NCI-H2227 (cell line): ENCODE measurements around the gene XYLT1.

ENCODE experiments used
- DNase-seq: peaks from one replicate; lab custom pipeline; 2025; ENCODE audit not compliant: unreplicated experiment; lab: John Stamatoyannopoulos, UW

The XYLT1 gene

GRCh38 chr16:17362183-17362582 is 108.6 kb downstream of the XYLT1 start:
- DNase-seq, result no peak

- DNase-seq, result no peak
Measured at GRCh38 chr16:17360693-17361122, 110.1 kb downstream of the XYLT1 start.

DNA sequence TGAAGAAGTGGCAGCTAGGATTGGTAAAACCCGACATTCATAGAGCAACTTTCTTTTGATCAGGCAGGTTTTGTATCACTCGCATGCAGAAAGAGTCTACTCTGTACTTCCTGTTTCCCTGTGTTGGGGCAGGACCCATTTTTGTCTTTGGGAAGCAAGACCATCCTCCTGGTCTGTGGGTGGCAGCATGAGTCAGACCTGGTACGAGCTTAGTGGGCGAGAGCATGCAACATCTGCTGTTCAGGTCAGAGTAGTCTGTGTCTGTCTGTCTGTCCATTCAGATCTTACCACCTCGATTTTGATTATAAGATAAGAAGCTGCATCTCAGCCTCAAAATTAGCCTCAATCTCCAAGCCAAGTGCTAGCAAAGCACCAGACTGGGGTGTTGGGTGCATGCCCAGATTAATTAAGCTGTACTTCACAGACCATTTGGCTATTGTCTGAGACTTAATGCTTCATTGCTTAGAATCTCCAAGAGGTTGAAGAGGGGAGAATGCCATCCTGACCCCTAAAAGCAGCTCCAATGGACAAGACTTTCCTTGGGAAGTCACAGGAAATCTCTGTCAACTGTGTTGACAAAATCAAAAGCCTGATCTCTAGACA is 110.9 kb downstream of the XYLT1 start:
- no peak for DNase-seq

DNA sequence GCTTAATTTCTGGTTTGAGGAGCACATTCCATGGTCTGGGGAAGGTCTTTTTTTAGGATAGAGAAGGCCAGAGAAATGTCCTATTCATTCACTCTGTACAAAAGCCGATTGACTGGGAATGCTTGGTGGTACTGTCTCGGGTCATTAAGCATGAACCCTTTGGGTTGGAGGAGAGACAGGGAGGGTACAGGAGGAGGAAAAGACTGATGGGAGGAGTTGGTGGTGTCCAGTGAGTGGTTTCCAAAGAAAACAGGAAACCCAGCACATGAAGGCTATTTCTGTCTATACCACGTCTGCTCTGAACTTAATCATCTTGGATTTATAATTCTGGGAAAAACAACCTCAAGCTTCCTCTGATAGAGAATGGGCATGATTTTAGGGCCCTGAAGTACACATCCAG is 111.9 kb downstream of the XYLT1 start:
- no peak for DNase-seq

DNA sequence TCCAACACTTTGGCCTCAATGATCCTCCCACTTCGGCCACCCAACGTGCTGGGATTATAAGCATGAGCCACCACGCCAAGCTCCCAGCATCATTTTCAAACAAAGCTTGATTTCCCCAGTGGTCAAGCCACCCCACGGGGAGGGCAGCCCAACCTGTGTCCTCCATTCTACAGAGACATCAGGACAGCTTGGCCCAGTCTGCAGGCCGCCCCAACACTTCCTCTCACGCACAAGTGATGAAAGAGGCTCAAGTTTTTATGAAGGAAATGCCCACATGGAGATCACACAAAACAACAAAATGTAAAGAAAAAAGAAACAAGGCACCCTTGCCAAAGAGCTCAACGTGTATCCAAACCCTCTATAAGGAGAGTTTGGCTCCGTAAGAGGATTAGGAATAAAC is 112.4 kb downstream of the XYLT1 start:
- no peak for DNase-seq

DNA sequence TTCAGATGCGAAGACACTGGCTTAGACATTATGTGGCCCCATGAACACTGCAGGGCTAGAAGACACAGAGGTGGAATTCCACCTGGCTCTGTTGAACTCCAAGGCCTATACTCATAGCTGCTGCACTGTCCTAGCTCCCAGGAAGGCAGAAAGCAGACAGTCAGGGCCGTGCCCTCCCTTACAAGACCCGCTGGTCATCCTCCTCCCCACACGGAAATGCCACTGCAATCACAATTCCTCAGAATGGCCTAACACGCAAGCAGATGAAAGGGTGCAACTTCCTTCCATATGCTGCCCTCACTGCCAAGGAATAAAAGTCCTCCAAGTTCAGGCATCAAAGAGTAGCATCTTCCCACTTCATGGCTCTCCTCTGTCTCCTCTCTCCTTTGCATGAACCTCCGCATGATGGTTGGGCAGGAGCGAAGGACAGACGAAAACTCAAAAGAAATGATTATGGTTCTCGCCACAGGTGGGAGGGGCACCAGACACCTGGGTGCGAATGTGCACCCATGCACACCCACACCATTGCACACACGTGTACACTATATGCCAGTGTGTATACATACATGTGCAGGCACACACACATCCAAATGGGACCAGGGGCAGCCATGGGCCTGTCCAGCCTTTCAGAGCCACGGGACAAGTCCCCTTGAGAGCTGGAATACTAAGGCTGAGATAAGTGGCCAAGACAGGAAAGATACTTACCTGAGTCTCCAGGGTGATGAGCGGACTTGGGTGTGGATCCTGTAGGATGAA is 113.3 kb downstream of the XYLT1 start:
- DNase-seq, result no peak

DNA sequence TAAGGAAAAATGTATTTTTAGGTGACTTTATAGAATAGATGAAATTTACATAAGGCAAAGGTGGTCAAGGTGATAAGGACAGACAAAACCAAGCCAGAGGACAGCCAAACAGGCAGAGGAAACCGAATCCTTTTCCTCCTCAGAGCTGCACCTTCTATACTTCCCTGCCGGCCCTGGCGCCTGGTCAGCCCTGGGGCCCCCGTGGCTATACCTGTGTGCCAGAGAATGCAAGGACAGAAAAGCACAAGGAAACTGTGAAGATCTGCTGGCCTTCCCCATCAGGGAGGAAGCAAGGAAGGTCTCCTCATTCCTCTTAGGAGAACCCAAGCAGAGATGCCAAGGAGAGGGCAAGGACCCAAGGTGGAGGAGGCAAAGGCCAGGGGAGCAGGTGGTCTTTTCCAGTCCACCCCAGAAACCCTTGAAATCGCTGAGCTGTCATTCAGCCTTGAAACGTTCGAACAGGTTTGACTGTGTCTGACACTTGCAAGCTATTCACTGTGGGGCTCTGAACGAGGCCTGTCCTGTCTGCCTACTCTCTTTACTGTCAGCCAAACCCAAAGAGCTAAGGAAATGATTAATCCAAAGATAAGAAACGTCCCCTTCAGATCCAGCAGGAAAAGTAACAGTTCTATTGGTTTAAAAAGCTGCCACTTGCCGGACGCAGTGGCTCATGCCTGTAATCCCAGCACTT is 114.4 kb downstream of the XYLT1 start:
- DNase-seq, result no peak

GRCh38 chr16:17354685-17355084 is 116.1 kb downstream of the XYLT1 start:
- no peak for DNase-seq

- peak; percentile 12 for DNase-seq
Measured at GRCh38 chr16:17354141-17354601, 116.6 kb downstream of the XYLT1 start.

DNA sequence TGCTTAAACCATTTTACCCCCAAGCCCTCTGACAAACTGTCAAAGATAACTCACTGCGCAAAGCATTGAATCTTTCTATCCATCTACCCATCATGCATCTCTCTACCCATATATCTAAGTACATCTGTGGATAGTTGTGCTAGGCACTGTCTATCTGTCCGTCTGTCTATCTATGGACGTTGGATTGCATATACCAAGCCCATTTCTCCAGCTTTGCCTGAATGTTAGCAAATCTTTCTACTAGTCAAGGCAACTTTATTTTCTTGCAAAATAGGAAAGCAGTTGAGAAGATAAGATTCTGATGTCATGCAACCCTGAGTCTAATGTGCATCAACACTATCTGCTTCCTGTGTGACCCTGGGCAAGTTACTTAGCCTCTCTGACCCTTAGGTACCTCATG is 117.2 kb downstream of the XYLT1 start:
- no peak for DNase-seq

- no peak for DNase-seq
Measured at GRCh38 chr16:17351441-17352035, 119.2 kb downstream of the XYLT1 start.

- DNase-seq, result no peak
Measured at GRCh38 chr16:17350207-17350606, 120.6 kb downstream of the XYLT1 start.

DNA sequence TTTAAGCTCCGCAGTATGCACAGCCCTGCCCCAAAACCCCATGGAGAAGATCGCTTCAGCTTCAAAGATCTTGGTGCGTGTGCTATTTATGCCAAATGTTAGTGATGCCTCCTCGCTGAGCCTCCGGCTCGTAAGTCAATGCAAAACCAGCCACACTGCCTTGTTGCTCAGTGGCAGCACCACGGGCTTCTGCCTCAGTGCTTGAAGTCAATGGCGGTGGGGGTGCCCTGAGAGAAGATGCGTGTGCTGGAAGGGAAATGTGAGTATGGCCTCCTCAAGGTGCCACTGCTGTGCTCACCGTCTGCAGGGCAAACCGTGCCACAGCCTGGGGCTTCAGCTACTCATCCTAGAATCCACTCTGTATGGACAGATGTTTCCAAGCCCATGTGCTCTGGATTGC is 121.9 kb downstream of the XYLT1 start:
- DNase-seq, result no peak

DNA sequence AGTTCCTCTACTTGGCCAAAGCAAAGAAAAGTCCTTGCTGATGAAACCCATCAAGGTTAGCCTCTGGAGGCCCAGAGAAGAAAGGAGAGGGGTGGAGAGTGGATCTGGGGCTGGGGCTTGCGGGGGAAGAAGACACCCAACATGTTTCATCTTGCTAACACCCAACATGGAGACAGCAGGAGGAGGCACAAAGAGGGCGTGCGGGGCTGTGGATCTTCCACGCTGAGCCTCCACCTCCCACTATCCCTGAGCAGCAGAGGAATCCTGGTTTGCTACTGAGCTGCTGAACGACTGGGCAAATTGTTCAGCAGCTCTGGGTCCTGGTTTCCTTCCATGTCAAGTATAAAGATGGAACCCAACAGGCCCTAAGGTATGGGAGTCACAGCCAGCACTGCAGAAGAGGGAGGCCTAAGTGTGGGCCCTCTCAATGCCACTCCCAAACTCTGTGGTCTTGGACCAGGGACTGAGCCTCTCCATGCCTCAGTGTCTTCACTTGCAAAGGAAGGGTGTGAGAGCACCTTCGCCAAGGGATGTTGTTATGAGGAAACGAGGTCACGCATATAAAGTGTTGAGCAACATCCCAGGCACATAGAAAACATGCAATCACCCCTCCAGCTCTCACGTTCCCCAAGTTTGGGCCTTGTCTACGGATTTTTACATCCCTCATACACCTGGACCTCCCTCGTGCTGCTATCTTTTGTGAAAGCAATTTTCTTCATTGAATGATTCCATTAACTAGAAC is 122.5 kb downstream of the XYLT1 start:
- DNase-seq, result no peak

GRCh38 chr16:17347624-17348023 is 123.1 kb downstream of the XYLT1 start:
- no peak for DNase-seq

DNA sequence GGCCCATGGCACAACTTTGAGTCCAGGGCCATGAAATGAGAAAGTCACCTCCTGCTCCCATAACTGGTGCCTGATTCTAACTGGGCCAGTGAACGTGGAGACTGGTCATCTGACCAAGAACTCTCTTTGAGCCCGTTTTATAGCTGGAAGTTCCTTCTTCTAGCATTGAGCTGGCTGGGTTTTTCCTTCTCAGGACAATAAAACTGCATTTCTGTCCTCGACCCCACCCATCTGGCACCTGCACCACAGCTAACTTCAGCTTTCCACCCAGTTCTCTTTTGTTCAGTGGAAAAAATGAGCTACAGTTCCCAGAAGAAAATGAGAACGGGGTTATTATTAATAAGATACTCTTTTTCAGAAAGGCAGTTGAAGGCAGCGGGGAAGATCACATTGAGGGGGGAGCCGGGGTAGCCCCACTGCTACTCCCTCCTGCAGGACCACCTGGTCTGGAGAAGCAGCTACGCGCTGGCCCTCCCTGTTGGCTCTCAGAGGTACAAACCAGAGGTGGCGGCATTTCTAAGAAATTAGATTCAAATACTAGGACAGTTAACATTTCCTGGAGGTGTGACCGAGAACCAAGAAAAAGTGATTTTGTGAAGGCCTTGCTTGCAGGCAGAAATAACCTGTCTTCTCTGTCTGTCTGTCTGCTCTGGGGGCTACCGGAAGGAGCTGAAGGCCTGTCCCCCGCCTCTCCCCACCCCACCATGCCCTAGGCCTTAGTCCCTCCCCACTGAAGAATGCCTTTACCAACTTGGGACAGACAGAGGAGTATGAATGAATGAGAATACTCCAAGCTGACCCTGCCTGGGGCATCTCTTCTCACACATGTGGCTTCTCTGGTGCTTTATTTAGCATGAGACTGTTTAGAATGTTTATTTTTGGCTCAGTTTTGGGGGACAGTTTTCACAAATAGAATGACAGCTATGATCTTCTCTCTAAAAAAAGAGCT is 123.9 kb downstream of the XYLT1 start:
- no peak for DNase-seq

- DNase-seq, result no peak
Measured at GRCh38 chr16:17345043-17345442, 125.7 kb downstream of the XYLT1 start.

DNA sequence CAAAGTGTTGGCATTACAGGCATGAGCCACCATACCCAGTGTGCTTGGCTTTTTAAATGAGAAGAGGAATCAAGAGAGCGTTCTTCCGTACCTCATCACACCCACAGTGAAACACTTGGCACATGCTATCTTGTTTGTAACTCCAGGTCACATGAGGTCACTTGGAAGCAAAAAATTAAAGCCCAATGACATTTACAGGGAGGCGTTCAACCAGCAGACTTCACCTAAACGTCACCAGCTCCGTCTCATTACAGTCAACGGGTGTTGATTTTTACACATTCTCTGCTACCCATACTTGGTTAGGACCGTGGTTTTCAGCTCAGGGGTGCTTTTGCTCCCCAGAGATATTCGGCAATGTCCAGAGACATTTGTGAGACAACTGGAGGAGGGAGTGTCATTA is 127.0 kb downstream of the XYLT1 start:
- DNase-seq, result no peak

DNA sequence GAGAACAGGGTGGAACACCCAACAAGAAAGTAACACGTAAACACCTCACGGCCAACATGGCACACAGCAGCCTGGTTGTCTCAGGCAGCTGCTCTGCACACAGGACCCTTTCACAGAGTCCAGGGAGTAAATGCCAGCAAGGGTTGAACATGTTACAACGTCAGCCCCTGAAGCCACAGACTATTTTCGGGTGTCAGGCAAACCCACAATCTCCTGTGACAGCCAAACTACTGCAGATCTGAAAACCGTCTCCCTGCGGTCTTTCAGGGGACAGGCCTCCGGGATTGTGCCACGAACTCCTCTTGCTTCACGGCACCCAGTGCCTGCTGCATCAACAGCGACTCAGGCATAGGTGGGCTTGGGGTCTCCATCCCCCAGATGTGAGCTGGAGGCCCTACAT is 127.7 kb downstream of the XYLT1 start:
- DNase-seq, result no peak

GRCh38 chr16:17342031-17342430 is 128.7 kb downstream of the XYLT1 start:
- DNase-seq, result no peak
